ENCODE data around the gene ADGRV1.

DNA sequence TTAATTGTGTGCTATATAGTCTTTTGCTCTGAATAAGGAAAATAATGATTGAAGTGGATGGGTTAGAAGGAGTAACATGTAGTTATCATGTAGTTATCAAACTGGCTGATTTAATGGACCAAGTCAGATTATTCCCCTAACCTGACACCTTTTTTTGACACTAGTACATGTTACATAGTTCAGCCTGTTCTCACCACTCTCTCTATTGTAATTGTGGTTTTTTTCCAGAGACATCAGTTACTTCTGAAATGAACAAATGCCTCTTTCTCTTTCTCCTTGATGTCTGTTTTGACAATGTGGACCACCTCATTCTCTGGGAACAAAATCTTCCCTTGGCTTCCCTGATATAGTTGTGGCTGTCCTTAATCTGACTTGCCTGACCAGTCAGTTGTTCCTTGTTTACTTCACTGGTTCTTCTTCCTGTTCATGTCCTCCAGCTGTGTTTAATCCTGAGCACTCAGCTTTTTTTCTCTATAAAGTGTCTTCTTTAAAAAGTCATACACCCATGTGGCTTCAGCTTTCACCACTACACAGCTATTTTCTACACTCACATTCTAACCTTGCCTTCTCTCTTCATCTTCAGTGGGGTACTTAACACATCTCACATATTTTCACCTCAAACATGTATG, 581.1 kb downstream of the ADGRV1 start:
- TF ChIP-seq, protein P1, sequence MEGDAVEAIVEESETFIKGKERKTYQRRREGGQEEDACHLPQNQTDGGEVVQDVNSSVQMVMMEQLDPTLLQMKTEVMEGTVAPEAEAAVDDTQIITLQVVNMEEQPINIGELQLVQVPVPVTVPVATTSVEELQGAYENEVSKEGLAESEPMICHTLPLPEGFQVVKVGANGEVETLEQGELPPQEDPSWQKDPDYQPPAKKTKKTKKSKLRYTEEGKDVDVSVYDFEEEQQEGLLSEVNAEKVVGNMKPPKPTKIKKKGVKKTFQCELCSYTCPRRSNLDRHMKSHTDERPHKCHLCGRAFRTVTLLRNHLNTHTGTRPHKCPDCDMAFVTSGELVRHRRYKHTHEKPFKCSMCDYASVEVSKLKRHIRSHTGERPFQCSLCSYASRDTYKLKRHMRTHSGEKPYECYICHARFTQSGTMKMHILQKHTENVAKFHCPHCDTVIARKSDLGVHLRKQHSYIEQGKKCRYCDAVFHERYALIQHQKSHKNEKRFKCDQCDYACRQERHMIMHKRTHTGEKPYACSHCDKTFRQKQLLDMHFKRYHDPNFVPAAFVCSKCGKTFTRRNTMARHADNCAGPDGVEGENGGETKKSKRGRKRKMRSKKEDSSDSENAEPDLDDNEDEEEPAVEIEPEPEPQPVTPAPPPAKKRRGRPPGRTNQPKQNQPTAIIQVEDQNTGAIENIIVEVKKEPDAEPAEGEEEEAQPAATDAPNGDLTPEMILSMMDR (IDR thresholded peaks at IDR 0.05) = no peak
- no peak for TF ChIP-seq ZFX (IDR thresholded peaks at IDR 0.05; ENCODE audit: borderline replicate concordance)

Data from 22Rv1 (cell line).